ENCODE data around the gene FRYL.

DNA sequence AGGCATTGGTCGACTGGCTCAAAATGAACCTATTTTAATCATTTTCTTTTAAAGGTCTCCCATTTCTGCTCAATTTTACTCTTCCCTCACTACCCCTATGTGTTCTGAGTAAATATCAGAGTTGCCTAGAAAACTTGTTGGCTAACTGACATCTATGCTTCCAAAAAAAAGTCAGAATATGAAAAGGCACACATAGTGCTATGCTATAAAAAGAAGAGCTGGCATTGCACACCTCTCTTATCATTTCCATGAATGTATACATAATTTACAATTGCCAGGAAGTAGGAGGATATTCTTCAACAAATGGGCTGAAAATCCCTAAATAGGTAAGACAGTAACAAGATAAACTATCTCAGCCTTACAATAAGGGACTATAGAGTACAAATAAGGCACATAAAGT lies 70.2 kb downstream of the FRYL start:
- no peak for TF ChIP-seq EZH2 (IDR thresholded peaks at IDR 0.05; ENCODE audit: borderline replicate concordance, low read length)
- TF ChIP-seq, protein P1, sequence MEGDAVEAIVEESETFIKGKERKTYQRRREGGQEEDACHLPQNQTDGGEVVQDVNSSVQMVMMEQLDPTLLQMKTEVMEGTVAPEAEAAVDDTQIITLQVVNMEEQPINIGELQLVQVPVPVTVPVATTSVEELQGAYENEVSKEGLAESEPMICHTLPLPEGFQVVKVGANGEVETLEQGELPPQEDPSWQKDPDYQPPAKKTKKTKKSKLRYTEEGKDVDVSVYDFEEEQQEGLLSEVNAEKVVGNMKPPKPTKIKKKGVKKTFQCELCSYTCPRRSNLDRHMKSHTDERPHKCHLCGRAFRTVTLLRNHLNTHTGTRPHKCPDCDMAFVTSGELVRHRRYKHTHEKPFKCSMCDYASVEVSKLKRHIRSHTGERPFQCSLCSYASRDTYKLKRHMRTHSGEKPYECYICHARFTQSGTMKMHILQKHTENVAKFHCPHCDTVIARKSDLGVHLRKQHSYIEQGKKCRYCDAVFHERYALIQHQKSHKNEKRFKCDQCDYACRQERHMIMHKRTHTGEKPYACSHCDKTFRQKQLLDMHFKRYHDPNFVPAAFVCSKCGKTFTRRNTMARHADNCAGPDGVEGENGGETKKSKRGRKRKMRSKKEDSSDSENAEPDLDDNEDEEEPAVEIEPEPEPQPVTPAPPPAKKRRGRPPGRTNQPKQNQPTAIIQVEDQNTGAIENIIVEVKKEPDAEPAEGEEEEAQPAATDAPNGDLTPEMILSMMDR (IDR thresholded peaks at IDR 0.05; ENCODE audit: low read length): no peak

All from OCI-LY1 (cell line).